Activated naive CD4-positive, alpha-beta T cell treated with anti-CD3 and anti-CD28 coated beads for 36 hours (primary cell): Measurements from ENCODE around the gene MYH6. TPM values are rescaled to one million over a fixed set of nuclear protein-coding genes. Genes with fewer than 3 reads are reported as not detected.

Experiments
- CTCF ChIA-PET: fragments of 350-600 bp; sonication (Branson Sonifier 250); formaldehyde crosslinking; loops from one replicate; lab custom pipeline; 2021; ENCODE audit warnings: antibody characterized with exemption; lab: Charles Lee
- DNase-seq: peaks from one replicate; pipeline ENCODE4 v3.0.0-alpha.2; 2020
- H3K27ac Mint-ChIP-seq: one replicate; pipeline ENCODE4 v1.8.0; 2021; ENCODE audit warnings: mild to moderate bottlenecking, mixed read lengths
- H3K27me3 Mint-ChIP-seq: one replicate; pipeline ENCODE4 v1.8.0; 2021; ENCODE audit warnings: low read depth, mixed read lengths
- H3K36me3 Mint-ChIP-seq: one replicate; pipeline ENCODE4 v1.8.0; 2021; ENCODE audit warnings: low read depth, mixed read lengths
- H3K4me1 Mint-ChIP-seq: one replicate; pipeline ENCODE4 v1.8.0; 2021; ENCODE audit warnings: low read depth, mixed read lengths
- H3K4me3 Mint-ChIP-seq: one replicate; pipeline ENCODE4 v1.8.0; 2021; ENCODE audit warnings: mild to moderate bottlenecking, moderate library complexity, mixed read lengths
- H3K9me3 Mint-ChIP-seq: one replicate; pipeline ENCODE4 v1.8.0; 2021; ENCODE audit warnings: mixed read lengths
- intact Hi-C: fragments of 100-400 bp; cut with micrococcal nuclease; formaldehyde crosslinking; loops from one replicate; pipeline ENCODE4 v1.15.1; 2023
- total RNA-seq, 2 experiments: library from RNA; stranded (reverse); gene quantifications; one replicate each; pipeline ENCODE4 v1.2.3, GENCODE V29; 2021

The MYH6 gene
- total RNA-seq, 2 experiments from 2014 or later: not detected

- Mint-ChIP-seq H3K4me3 (no peak overlapping the region), H3K27ac (no peak overlapping the region), H3K4me1 (no peaks in the 10 kb centered on the region), H3K27me3 (no peaks in the 10 kb centered on the region), H3K9me3 (no peaks in the 10 kb centered on the region), H3K36me3 (no peaks in the 10 kb centered on the region)
- CTCF ChIA-PET: interaction anchor here (0.6 to 1.0 kb wide), 4 partner anchors 55 to 157 kb away, joined by 3 to 4 read pairs (median 3); no protein-coding TSS in a partner anchor
- no peak for DNase-seq
- intact Hi-C loops: no loop called here
Measured at GRCh38 chr14:23384364-23385080, 23.6 kb downstream of the MYH6 start.

GRCh38 chr14:23382731-23383440, 25.2 kb downstream of the MYH6 start:
- Mint-ChIP-seq H3K4me1 (no peaks in the 10 kb centered on the region), H3K36me3 (no peaks in the 10 kb centered on the region), H3K27ac (no peak overlapping the region), H3K4me3 (no peak overlapping the region), H3K9me3 (no peaks in the 10 kb centered on the region), H3K27me3 (no peaks in the 10 kb centered on the region)
- DNase-seq: no peak
- CTCF ChIA-PET: interaction anchor here (0.9 to 1.8 kb wide), 9 partner anchors 10 to 262 kb away, joined by 3 to 12 read pairs (median 4); partner anchors contain the start of gene SLC22A17
- intact Hi-C loops: no loop called here

- H3K4me3 Mint-ChIP-seq: no peak overlapping the region
- intact Hi-C loops: no loop called here
- no peak overlapping the region for H3K27ac Mint-ChIP-seq
- no peaks in the 10 kb centered on the region for H3K27me3 Mint-ChIP-seq
- H3K36me3 Mint-ChIP-seq: no peaks in the 10 kb centered on the region
- DNase-seq: no peak
- no peaks in the 10 kb centered on the region for H3K9me3 Mint-ChIP-seq
- H3K4me1 Mint-ChIP-seq: no peaks in the 10 kb centered on the region
- CTCF ChIA-PET: interaction anchor here (0.6 to 1.8 kb wide), 6 partner anchors 13 to 195 kb away, joined by 3 to 12 read pairs (median 4); no protein-coding TSS in a partner anchor
Measured at GRCh38 chr14:23382276-23382675, 25.8 kb downstream of the MYH6 start.

DNA sequence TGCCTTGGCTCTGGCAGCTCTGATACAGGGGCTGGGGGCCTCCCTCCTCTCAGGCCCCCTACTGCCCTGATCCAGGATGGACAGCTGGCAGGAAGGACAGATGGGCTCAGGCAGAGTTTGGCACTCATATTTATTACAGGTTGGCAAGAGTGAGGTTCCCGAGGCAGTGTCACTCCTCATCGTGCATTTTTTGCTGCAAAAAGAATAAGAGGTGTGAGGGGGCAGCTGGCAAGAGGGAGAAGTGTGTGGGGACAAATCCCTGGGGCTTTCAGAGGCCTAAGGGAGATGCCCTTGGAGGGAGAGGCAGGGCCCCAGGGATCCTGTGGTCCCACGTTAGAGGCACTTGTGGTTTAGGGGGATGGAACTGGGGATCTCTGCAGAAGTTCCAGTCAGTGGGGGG, 26.2 kb downstream of the MYH6 start:
- CTCF ChIA-PET: interaction anchor here (0.6 to 1.8 kb wide), 5 partner anchors 13 to 261 kb away, joined by 3 to 12 read pairs (median 4); no protein-coding TSS in a partner anchor
- H3K27me3 Mint-ChIP-seq: no peaks in the 10 kb centered on the region
- H3K9me3 Mint-ChIP-seq: no peaks in the 10 kb centered on the region
- no peaks in the 10 kb centered on the region for H3K4me1 Mint-ChIP-seq
- no peak for DNase-seq
- no peaks in the 10 kb centered on the region for H3K36me3 Mint-ChIP-seq
- intact Hi-C loops: no loop called here
- H3K27ac Mint-ChIP-seq: no peak overlapping the region
- no peak overlapping the region for H3K4me3 Mint-ChIP-seq

DNA sequence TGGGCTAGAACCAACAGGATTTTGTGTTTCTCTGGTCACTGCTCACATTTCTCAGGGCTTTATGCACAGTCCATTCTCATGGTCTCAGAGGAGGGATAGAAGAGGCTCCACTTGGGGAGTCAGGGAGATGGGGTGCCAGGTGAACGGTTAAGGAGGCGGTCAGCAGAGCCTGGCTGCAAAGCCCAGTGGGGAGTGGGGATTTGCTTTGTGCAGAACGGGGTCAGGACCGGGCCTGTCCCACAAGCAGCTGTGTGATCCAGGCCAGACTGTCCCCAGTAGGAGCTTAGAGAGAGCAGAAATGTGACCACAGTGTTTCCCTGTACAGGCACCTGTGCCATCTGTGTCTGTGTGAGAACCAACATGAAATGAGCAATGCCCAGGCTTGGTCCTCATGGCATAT, 27.1 kb downstream of the MYH6 start:
- Mint-ChIP-seq H3K4me3 (no peak overlapping the region), H3K27me3 (no peaks in the 10 kb centered on the region), H3K9me3 (no peaks in the 10 kb centered on the region), H3K4me1 (no peaks in the 10 kb centered on the region), H3K36me3 (no peaks in the 10 kb centered on the region), H3K27ac (no peak overlapping the region)
- intact Hi-C loops: loop anchor here (1.0 kb wide), 4 partner anchors 53 to 312 kb away; no protein-coding TSS in a partner anchor
- CTCF ChIA-PET: interaction anchor here (0.9 to 4.8 kb wide), 21 partner anchors 9 to 303 kb away, joined by 3 to 76 read pairs (median 4); partner anchors contain the start of genes HOMEZ and PABPN1
- no peak for DNase-seq

DNA sequence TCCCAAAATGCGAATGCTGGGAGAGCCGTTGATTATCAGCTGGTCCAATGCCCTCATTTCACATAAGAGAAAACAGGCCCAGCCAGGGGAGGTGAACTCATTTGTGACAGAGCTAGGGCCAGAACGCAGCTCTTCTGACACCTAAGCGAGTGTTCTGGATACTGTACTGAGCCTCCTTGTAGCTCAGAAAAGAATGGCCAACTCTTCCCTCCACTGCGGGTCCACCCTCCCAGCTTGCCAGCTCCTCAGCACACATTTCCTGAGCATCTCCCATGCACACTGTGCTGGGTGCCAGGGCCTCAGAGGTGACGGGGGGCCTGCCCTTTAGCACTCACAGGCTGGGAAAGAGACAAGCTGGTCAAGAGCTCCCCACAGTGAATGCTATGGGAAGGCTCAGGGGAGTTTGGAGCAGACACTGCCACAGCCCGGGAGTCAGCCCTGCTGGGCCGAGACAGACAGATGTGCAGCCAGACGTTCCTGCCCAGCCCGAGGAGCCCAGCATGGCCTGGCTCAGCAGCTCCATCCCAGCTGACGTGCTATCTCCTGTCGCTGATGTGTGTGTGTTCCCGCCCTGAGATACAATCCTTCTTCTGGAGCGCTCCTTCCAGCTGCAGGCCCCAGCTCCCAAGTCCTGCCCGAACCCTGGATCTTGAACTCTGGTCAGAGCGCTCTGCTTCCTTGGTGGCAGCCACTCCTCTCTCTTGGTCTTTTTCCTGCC, 27.7 kb downstream of the MYH6 start:
- Mint-ChIP-seq H3K9me3 (no peaks in the 10 kb centered on the region), H3K4me3 (no peak overlapping the region), H3K27ac (no peak overlapping the region), H3K4me1 (no peaks in the 10 kb centered on the region), H3K27me3 (no peaks in the 10 kb centered on the region), H3K36me3 (no peaks in the 10 kb centered on the region)
- CTCF ChIA-PET: interaction anchor here (0.6 to 4.8 kb wide), 38 partner anchors 10 to 303 kb away, joined by 3 to 76 read pairs (median 3); partner anchors contain the start of genes HOMEZ and PABPN1
- intact Hi-C loops: loop anchor here (1.0 kb wide), 4 partner anchors 52 to 311 kb away; no protein-coding TSS in a partner anchor
- DNase-seq: no peak

DNA sequence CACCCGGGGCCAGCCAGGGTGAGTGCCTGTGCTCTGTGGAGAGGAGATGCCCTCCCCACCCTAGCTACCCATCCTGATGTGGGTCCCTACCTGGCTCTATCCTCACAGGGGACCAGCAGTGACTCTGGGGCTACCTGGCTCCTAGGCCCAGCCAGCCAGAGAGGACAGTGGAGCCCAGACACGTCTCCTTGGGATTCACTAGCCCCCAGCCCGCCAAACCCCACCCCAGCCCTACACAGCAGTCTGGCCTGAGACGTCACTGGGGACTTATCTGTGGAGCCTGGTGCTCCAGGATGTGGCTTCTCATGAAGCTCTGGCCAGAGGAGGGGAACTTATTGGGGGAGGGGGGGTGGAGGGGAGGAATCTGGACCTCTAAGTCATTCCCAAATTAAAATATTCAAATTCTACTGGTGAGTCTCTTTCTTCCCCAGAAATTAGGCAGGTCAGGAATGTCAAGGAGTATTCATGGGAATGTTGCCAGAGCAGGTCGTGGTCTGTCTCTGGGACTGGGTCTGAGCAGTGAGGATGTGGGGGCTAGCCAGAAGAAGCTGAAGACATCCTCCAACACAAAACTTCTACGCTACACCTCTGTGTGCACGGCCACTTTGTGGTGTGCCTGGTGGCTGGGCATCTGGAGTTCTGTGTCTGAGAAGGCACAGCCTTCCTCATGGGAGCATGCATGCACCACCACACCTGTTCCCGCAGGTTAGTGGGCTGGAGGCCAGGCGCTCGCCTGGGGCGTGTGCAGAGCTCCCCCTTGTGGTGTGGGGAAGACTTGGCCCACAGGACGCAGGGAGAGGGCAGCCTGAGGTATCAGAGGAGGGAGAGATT, 28.5 kb downstream of the MYH6 start:
- Mint-ChIP-seq H3K36me3 (no peaks in the 10 kb centered on the region), H3K9me3 (no peaks in the 10 kb centered on the region), H3K27ac (no peak overlapping the region), H3K27me3 (no peaks in the 10 kb centered on the region), H3K4me3 (no peak overlapping the region), H3K4me1 (no peaks in the 10 kb centered on the region)
- DNase-seq: peak; percentile 66
- intact Hi-C loops: loop anchor here (1.0 kb wide), 4 partner anchors 51 to 310 kb away; no protein-coding TSS in a partner anchor
- CTCF ChIA-PET: interaction anchor here (0.6 to 4.8 kb wide), 36 partner anchors 10 to 302 kb away, joined by 3 to 76 read pairs (median 3); partner anchors contain the start of gene PABPN1

- intact Hi-C loops: no loop called here
- no peak overlapping the region for H3K27ac Mint-ChIP-seq
- H3K4me1 Mint-ChIP-seq: no peaks in the 10 kb centered on the region
- DNase-seq: no peak
- no peaks in the 10 kb centered on the region for H3K36me3 Mint-ChIP-seq
- no peaks in the 10 kb centered on the region for H3K27me3 Mint-ChIP-seq
- no peaks in the 10 kb centered on the region for H3K9me3 Mint-ChIP-seq
- CTCF ChIA-PET: interaction anchor here (0.8 to 4.8 kb wide), 9 partner anchors 15 to 258 kb away, joined by 3 to 76 read pairs (median 12); no protein-coding TSS in a partner anchor
- no peak overlapping the region for H3K4me3 Mint-ChIP-seq
Measured at GRCh38 chr14:23378612-23379220, 29.4 kb downstream of the MYH6 start.

- H3K27me3 Mint-ChIP-seq: no peaks in the 10 kb centered on the region
- H3K4me3 Mint-ChIP-seq: no peak overlapping the region
- no peaks in the 10 kb centered on the region for H3K9me3 Mint-ChIP-seq
- H3K36me3 Mint-ChIP-seq: no peaks in the 10 kb centered on the region
- DNase-seq: no peak
- CTCF ChIA-PET: interaction anchor here (0.8 to 4.8 kb wide), 9 partner anchors 10 to 257 kb away, joined by 3 to 76 read pairs (median 4); no protein-coding TSS in a partner anchor
- no peak overlapping the region for H3K27ac Mint-ChIP-seq
- intact Hi-C loops: no loop called here
- H3K4me1 Mint-ChIP-seq: no peaks in the 10 kb centered on the region
Measured at GRCh38 chr14:23377573-23378563, 30.2 kb downstream of the MYH6 start.

DNA sequence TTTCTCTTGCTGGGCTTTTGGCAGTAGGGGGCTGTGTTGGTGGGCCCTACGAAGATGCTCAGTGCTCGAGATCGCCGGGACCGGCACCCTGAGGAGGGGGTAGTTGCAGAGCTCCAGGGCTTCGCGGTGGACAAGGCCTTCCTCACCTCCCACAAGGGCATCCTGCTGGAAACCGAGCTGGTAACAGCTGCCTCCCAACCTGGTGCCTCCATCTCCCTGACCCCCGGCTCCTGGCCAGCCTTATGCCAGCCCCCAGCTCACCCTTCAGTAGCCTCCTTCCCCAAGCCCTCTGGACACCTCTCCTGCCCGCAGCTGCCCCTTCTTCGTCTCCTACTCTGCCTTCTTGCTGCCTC, 30.9 kb downstream of the MYH6 start:
- no peak for DNase-seq

More for the DNA sequence above, 30.9 kb downstream of the MYH6 start:
- Mint-ChIP-seq H3K27me3 (no peaks in the 10 kb centered on the region), H3K36me3 (no peaks in the 10 kb centered on the region), H3K4me1 (no peaks in the 10 kb centered on the region), H3K27ac (no peak overlapping the region), H3K4me3 (no peak overlapping the region), H3K9me3 (no peaks in the 10 kb centered on the region)
- CTCF ChIA-PET: interaction anchor here (0.7 to 4.8 kb wide), 6 partner anchors 9 to 257 kb away, joined by 3 to 76 read pairs (median 4); no protein-coding TSS in a partner anchor
- intact Hi-C loops: no loop called here
